CD14-positive monocyte (primary cell): ENCODE data around the gene NOM1. TPM values are rescaled to one million over a fixed set of nuclear protein-coding genes. Genes with fewer than 3 reads are reported as not detected.
"Not testable (repeated sequence)": the region's sequence is repeated elsewhere in the genome, so short reads cannot be mapped to it uniquely, and the experiment has no call there.

Experiments used
- DNase-seq, 3 donors: peaks; one replicate each; pipeline ENCODE4 v3.0.0-alpha.2; 2011 to 2022
- H2AFZ ChIP-seq: 2 replicates; pipeline ENCODE4 v1.6.0; 2012; ENCODE audit warnings: mild to moderate bottlenecking, low read depth, low read length, inconsistent platforms; ENCODE audit not compliant: insufficient read depth, poor library complexity, severe bottlenecking
- H3K27ac ChIP-seq, 2 donors: 1 replicate in 1 of 2; 2 replicates in 1 of 2; pipeline ENCODE4 v1.5.1; 2012 to 2013; ENCODE audit warnings: low read length in 2 of 2, control low read depth in 1 of 2, inconsistent platforms in 1 of 2, low read depth in 1 of 2, mild to moderate bottlenecking in 1 of 2
- H3K27me3 ChIP-seq, 2 donors: one replicate each; pipeline versions ENCODE4 v1.6.0 to v1.6.1; 2011 to 2013; ENCODE audit warnings: low read length in 2 of 2; ENCODE audit not compliant: control insufficient read depth in 2 of 2, insufficient read depth in 2 of 2
- H3K36me3 ChIP-seq, 2 donors: replicated peaks in 1 of 2; 1 replicate in 1 of 2; 2 replicates in 1 of 2; pipeline versions ENCODE4 v1.5.1 to v1.6.1; 2012 to 2013; ENCODE audit warnings: low read length in 2 of 2, control low read depth in 1 of 2, inconsistent platforms in 1 of 2, mild to moderate bottlenecking in 1 of 2; ENCODE audit not compliant: insufficient read depth in 2 of 2, control insufficient read depth in 1 of 2
- H3K4me1 ChIP-seq, 2 donors: 1 replicate in 1 of 2; 2 replicates in 1 of 2; pipeline versions ENCODE4 v1.5.1 to v1.6.1; 2012 to 2013; ENCODE audit warnings: low read length in 2 of 2, control low read depth in 1 of 2, inconsistent platforms in 1 of 2, mild to moderate bottlenecking in 1 of 2, moderate library complexity in 1 of 2; ENCODE audit not compliant: insufficient read depth in 2 of 2, control insufficient read depth in 1 of 2
- H3K4me2 ChIP-seq: replicated peaks from 2 replicates; pipeline ENCODE3; 2012; ENCODE audit warnings: low read length, moderate library complexity, mild to moderate bottlenecking; ENCODE audit not compliant: poor library complexity, severe bottlenecking; ENCODE audit errors: extremely low read depth
- H3K4me3 ChIP-seq, 3 experiments: fragments of 200-600 bp in 1 of 3; sonication (generic) in 1 of 3; replicated peaks in 1 of 3; 1 replicate in 2 of 3; 2 replicates in 1 of 3; pipeline ENCODE4 v1.5.1; 2011 to 2013; ENCODE audit warnings: low read length in 3 of 3, mild to moderate bottlenecking in 3 of 3, control low read depth in 2 of 3, low read depth in 2 of 3, inconsistent platforms in 1 of 3, moderate library complexity in 1 of 3
- H3K79me2 ChIP-seq: 2 replicates; pipeline ENCODE4 v1.6.0; 2012; ENCODE audit warnings: mild to moderate bottlenecking, control low read depth, inconsistent platforms, low read length, moderate library complexity; ENCODE audit not compliant: insufficient read depth
- H3K9ac ChIP-seq: 2 replicates; pipeline ENCODE4 v1.6.0; 2017; ENCODE audit warnings: low read length, mild to moderate bottlenecking; ENCODE audit not compliant: insufficient read depth, poor library complexity, severe bottlenecking
- H3K9me3 ChIP-seq, 2 donors: replicated peaks in 1 of 2; 1 replicate in 1 of 2; 2 replicates in 1 of 2; pipeline versions ENCODE4 v1.5.1 to v1.6.1; 2012 to 2013; ENCODE audit warnings: low read length in 2 of 2, control low read depth in 1 of 2; ENCODE audit not compliant: control insufficient read depth in 1 of 2, insufficient read depth in 1 of 2
- H4K20me1 ChIP-seq: 2 replicates; pipeline ENCODE4 v1.6.0; 2012; ENCODE audit warnings: mild to moderate bottlenecking, low read length, control low read depth, moderate library complexity; ENCODE audit not compliant: insufficient read depth
- H3K27ac Mint-ChIP-seq, 7 donors: one replicate each; pipeline ENCODE4 v1.8.0; 2020; ENCODE audit warnings: mild to moderate bottlenecking in 7 of 7, mixed read lengths in 7 of 7, moderate library complexity in 6 of 7, inconsistent platforms in 2 of 7
- H3K27me3 Mint-ChIP-seq, 3 donors: one replicate each; pipeline ENCODE4 v1.8.0; 2021 to 2022; ENCODE audit warnings: low read depth in 3 of 3, mild to moderate bottlenecking in 3 of 3, mixed read lengths in 3 of 3, moderate library complexity in 3 of 3, inconsistent platforms in 1 of 3
- H3K36me3 Mint-ChIP-seq, 2 donors: one replicate each; pipeline ENCODE4 v1.8.0; 2020; ENCODE audit warnings: mixed read lengths in 2 of 2, inconsistent platforms in 1 of 2, mild to moderate bottlenecking in 1 of 2
- H3K4me1 Mint-ChIP-seq: one replicate; pipeline ENCODE4 v1.8.0; 2020; ENCODE audit warnings: mild to moderate bottlenecking, mixed read lengths
- H3K4me3 Mint-ChIP-seq, 2 donors: one replicate each; pipeline ENCODE4 v1.8.0; 2020; ENCODE audit warnings: mild to moderate bottlenecking in 2 of 2, mixed read lengths in 2 of 2, moderate library complexity in 1 of 2
- H3K9me3 Mint-ChIP-seq, 7 donors: one replicate each; pipeline ENCODE4 v1.8.0; 2020 to 2022; ENCODE audit warnings: mixed read lengths in 7 of 7, mild to moderate bottlenecking in 6 of 7, moderate library complexity in 6 of 7, inconsistent platforms in 2 of 7
- WGBS: methylation state at CpG from one replicate; pipeline ENCODE4 v1.1.5; 2013; ENCODE audit warnings: missing lambda C conversion rate; ENCODE audit not compliant: insufficient coverage; 5-methylcytosine and 5-hydroxymethylcytosine counted together
- intact Hi-C, 2 donors: fragments of 100-400 bp; cut with micrococcal nuclease; formaldehyde crosslinking; loops; one replicate each; pipeline versions ENCODE4 v1.15.0 to v1.15.1; 2023
- polyA minus RNA-seq: library from RNA; depleted of rRNA, polyadenylated mRNA; stranded (reverse); fragments of >200 nt; gene quantifications from 2 replicates; pipeline ENCODE4 v1.2.3, GENCODE V29; 2012
- polyA plus RNA-seq, 3 donors: library from polyadenylated mRNA; depleted of rRNA in 1 of 3; unstranded in 2 of 3; stranded (reverse) in 1 of 3; fragments of 300-500 nt in 2 of 3; fragments of >200 nt in 1 of 3; fragmentation: Illumina TruSeq in 2 of 3; gene quantifications; 1 replicate in 2 of 3; 2 replicates in 1 of 3; pipeline ENCODE4 v1.2.3, GENCODE V29; 2012 to 2021
- total RNA-seq, 12 experiments: library from RNA in 1 of 12; stranded (reverse) in 1 of 12; fragments of 120-200 nt in 1 of 12; gene quantifications; one replicate each; pipeline ENCODE4 v1.2.4 and lab custom pipeline; 2013 to 2026; ENCODE audit warnings: mixed read lengths in 6 of 12, inconsistent platforms in 1 of 12
- TF ChIP-seq, protein P1 (sequence below): fragments of 200-600 bp; IDR thresholded peaks from one replicate; pipeline ENCODE4 v1.8.0; 2022; ENCODE audit warnings: antibody characterized with exemption, mild to moderate bottlenecking

NOM1 gene, protein sequence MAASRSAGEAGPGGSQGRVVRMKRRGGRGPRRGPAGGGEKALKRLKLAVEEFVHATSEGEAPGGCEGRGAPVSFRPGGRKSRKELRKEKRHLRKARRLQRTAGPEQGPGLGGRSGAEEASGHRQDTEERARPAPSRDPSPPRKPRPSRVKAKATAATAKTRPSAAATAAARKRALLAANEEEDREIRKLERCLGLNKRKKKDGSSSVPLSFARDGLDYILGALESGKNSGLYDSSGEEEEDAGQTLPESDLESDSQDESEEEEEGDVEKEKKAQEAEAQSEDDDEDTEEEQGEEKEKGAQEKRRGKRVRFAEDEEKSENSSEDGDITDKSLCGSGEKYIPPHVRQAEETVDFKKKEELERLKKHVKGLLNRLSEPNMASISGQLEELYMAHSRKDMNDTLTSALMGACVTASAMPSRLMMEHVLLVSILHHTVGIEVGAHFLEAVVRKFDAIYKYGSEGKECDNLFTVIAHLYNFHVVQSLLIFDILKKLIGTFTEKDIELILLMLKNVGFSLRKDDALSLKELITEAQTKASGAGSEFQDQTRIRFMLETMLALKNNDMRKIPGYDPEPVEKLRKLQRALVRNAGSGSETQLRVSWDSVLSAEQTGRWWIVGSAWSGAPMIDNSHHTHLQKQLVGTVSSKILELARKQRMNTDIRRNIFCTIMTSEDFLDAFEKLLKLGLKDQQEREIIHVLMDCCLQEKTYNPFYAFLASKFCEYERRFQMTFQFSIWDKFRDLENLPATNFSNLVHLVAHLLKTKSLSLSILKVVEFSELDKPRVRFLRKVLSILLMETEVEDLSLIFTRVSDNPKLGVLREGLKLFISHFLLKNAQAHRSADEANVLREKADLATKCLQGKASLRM
- 10.7 TPM for total RNA-seq (2013)
- 10 to 100 TPM in 1 of 3 donors, 1 to 10 TPM in 1, under 1 TPM in 1; 0.89 to 11.5 (median 1.9) TPM for polyA plus RNA-seq
- 9.4 and 11.7 TPM in 2 replicates for polyA minus RNA-seq
- total RNA-seq (lab: John Stamatoyannopoulos, UW) = 5.1 to 19.7 (median 12.4) reads per million in 11 experiments

DNA sequence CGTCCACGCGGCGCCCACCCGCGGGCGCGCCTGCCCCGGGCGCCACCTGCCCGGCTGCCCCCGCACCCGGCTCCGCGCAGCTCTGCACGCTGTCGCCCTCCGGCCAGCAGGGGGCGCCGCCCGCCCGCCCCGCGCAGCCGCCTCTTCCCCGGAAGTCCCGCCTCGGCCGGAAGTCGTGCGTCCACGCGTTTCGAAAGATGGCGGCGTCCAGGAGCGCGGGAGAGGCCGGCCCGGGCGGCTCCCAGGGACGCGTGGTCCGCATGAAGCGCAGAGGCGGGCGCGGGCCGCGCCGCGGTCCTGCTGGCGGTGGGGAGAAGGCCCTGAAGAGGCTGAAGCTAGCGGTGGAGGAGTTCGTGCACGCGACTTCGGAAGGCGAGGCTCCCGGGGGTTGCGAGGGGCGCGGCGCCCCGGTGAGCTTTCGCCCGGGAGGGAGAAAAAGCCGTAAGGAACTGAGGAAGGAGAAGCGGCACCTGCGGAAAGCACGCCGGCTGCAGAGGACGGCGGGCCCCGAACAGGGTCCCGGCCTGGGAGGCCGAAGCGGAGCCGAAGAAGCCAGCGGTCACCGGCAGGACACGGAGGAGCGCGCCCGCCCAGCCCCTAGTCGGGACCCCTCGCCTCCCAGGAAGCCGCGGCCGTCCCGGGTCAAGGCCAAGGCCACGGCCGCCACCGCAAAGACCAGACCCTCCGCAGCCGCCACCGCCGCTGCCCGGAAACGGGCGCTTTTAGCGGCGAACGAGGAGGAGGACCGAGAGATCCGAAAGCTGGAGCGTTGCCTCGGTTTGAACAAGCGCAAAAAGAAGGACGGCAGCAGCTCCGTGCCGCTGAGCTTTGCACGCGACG lies at the start of gene NOM1:
Gene NOM1, plus strand, starts transcription at position 172 of the 840 bp plus-strand sequence. Its CDS starts 26 bp downstream, at position 198.
- H3K4me3 Mint-ChIP-seq = peak within 1 kb of the TSS; percentile 79 to 91
- Histone ChIP-seq H3K27me3 (no peaks in the 10 kb centered on the region), H3K36me3 (peaks cover 26 to 28% of the 10 kb centered on the region in 2 donors), H3K9me3 (no peaks in the 10 kb centered on the region), H2AFZ (peak within 1 kb of the TSS; percentile 98), H4K20me1 (peaks cover 24% of the 10 kb centered on the region), H3K27ac (peak within 1 kb of the TSS; percentile 27 to 84), H3K9ac (peak within 1 kb of the TSS; percentile 86), H3K79me2 (peaks cover 36% of the 10 kb centered on the region), H3K4me2 (peak within 1 kb of the TSS; percentile 94), H3K4me1 (peaks cover 17 to 31% of the 10 kb centered on the region in 2 donors), H3K4me3 (peak within 1 kb of the TSS; percentile 80 to 97 (median 81))
- peaks cover 18 to 23% (median 19%) of the 10 kb centered on the region in 3 donors for H3K27me3 Mint-ChIP-seq
- intact Hi-C loops = loop anchor here (5.0 to 10.0 kb wide), 4 partner anchors 52 to 1297 kb away; partner anchors contain the start of gene UBE3C (in 1 of the 2)
- peak; percentile 77 to 86 (median 80) for DNase-seq
- TF ChIP-seq, protein P1, sequence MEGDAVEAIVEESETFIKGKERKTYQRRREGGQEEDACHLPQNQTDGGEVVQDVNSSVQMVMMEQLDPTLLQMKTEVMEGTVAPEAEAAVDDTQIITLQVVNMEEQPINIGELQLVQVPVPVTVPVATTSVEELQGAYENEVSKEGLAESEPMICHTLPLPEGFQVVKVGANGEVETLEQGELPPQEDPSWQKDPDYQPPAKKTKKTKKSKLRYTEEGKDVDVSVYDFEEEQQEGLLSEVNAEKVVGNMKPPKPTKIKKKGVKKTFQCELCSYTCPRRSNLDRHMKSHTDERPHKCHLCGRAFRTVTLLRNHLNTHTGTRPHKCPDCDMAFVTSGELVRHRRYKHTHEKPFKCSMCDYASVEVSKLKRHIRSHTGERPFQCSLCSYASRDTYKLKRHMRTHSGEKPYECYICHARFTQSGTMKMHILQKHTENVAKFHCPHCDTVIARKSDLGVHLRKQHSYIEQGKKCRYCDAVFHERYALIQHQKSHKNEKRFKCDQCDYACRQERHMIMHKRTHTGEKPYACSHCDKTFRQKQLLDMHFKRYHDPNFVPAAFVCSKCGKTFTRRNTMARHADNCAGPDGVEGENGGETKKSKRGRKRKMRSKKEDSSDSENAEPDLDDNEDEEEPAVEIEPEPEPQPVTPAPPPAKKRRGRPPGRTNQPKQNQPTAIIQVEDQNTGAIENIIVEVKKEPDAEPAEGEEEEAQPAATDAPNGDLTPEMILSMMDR = peak; percentile 85
- whole genome bisulfite sequencing = under 1% methylated on average over 114 of the region's 115 CpGs
- peaks cover 22% of the 10 kb centered on the region for H3K4me1 Mint-ChIP-seq
- peak within 1 kb of the TSS; percentile 60 to 90 (median 74) for H3K27ac Mint-ChIP-seq
- H3K36me3 Mint-ChIP-seq = peaks cover 28 to 29% of the 10 kb centered on the region in 2 donors
- H3K9me3 Mint-ChIP-seq = peaks cover 0 to 3% (median 0%) of the 10 kb centered on the region in 7 donors

DNA sequence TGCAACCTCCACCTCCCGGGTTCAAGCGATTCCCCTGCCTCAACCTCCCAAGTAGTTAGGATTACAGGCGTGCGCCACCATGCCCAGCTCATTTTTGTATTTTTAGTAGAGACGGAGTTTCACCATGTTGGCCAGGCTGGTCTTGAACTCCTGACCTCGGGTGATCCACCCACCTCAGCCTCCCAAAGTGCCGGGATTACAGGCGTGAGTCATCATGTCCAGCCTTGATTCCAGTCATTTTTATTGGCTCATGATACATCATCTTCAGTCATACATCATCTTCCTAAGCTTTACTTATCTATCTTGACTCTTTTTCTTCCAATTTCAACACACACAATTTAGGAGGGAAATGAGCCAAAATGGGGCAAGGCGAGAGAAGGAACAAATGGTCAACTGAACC lies 49.4 kb upstream of the NOM1 start:
- H3K27me3 Mint-ChIP-seq, H3K27me3 ChIP-seq, H3K4me2 ChIP-seq, H3K9me3 Mint-ChIP-seq, H3K36me3 Mint-ChIP-seq, DNase-seq, H3K27ac ChIP-seq, H4K20me1 ChIP-seq, H3K9ac ChIP-seq, H3K79me2 ChIP-seq, H3K36me3 ChIP-seq, intact Hi-C loops, H3K27ac Mint-ChIP-seq, H3K4me3 ChIP-seq, H3K4me3 Mint-ChIP-seq, H3K9me3 ChIP-seq, H2AFZ ChIP-seq: not testable (repeated sequence)
- peaks cover 19 to 22% of the 10 kb centered on the region in 2 donors for H3K4me1 ChIP-seq
- H3K4me1 Mint-ChIP-seq = peaks cover 24% of the 10 kb centered on the region
- WGBS = 69% methylated on average over 7 of the region's 9 CpGs
